T-helper 17 cell (primary cell): Measurements from ENCODE around the gene ATG16L1. TPM values are rescaled to one million over a fixed set of nuclear protein-coding genes. Genes with fewer than 3 reads are reported as not detected.

ENCODE experiments used
- ATAC-seq: fragments of 150-1000 bp; cut with Tn5 transposase; 2 replicates; pipeline ENCODE4 v1.10.0; 2021; ENCODE audit warnings: mild to moderate bottlenecking, moderate library complexity
- DNase-seq, 3 donors: peaks; one replicate each; pipeline versions ENCODE4 v3.0.0 to v3.0.0-alpha.2; 2020 to 2021
- H3K9me3 ChIP-seq: one replicate; pipeline ENCODE4 v1.7.0; 2013; ENCODE audit warnings: low read length, mild to moderate bottlenecking; ENCODE audit not compliant: control insufficient read depth, poor library complexity, severe bottlenecking
- H3K27ac Mint-ChIP-seq: one replicate; pipeline ENCODE4 v1.8.0; 2022; ENCODE audit warnings: mild to moderate bottlenecking, moderate library complexity, mixed read lengths
- H3K27me3 Mint-ChIP-seq: one replicate; pipeline ENCODE4 v1.8.0; 2022; ENCODE audit warnings: mixed read lengths
- H3K36me3 Mint-ChIP-seq: one replicate; pipeline ENCODE4 v1.8.0; 2022; ENCODE audit warnings: low read depth, mixed read lengths
- H3K4me1 Mint-ChIP-seq: one replicate; pipeline ENCODE4 v1.8.0; 2022; ENCODE audit warnings: mild to moderate bottlenecking, mixed read lengths
- H3K4me3 Mint-ChIP-seq: one replicate; pipeline ENCODE4 v1.8.0; 2022; ENCODE audit warnings: mild to moderate bottlenecking, moderate library complexity, mixed read lengths
- total RNA-seq, 4 donors: library from RNA in 2 of 4; stranded (reverse) in 2 of 4; gene quantifications; one replicate each; pipeline ENCODE4 v1.2.3 and lab custom pipeline; 2022 to 2026

The ATG16L1 gene
- total RNA-seq (100 to 1,000 TPM in 1 of 2 donors, 10 to 100 TPM in 1; 87.3 to 115 TPM), total RNA-seq (lab: John Stamatoyannopoulos, UW) (154 to 175 reads per million in 2 donors)

- Mint-ChIP-seq H3K4me1 (peaks cover 55% of the 10 kb centered on the region), H3K4me3 (peak within 1 kb of the TSS; percentile 91), H3K27me3 (no peaks in the 10 kb centered on the region), H3K27ac (peak within 1 kb of the TSS; percentile 92), H3K36me3 (peaks cover 6% of the 10 kb centered on the region)
- DNase-seq = peak; percentile 93 to 95 (median 94)
- H3K9me3 ChIP-seq = no peaks in the 10 kb centered on the region
- ATAC-seq = peak; percentile 96
Measured at GRCh38 chr2:233251306-233252116, at the start of gene ATG16L1. Gene ATG16L1 (plus strand): TSS chr2:233251673. CDS start chr2:233251828, 155 bp downstream.

GRCh38 chr2:233202531-233202944, 48.9 kb upstream of the ATG16L1 start:
- H3K4me1 Mint-ChIP-seq = peaks cover 10% of the 10 kb centered on the region
- H3K27ac Mint-ChIP-seq = peak overlapping the region; percentile 66
- no peaks in the 10 kb centered on the region for H3K9me3 ChIP-seq
- no peaks in the 10 kb centered on the region for H3K27me3 Mint-ChIP-seq
- DNase-seq (no peak), ATAC-seq (no peak)
- H3K4me3 Mint-ChIP-seq = no peak overlapping the region
- H3K36me3 Mint-ChIP-seq = peaks cover 12% of the 10 kb centered on the region

- ATAC-seq (no peak), DNase-seq (no peak)
- Mint-ChIP-seq H3K36me3 (peaks cover 10% of the 10 kb centered on the region), H3K27ac (peak overlapping the region; percentile 66), H3K27me3 (no peaks in the 10 kb centered on the region), H3K4me1 (peaks cover 9% of the 10 kb centered on the region), H3K4me3 (no peak overlapping the region)
- no peaks in the 10 kb centered on the region for H3K9me3 ChIP-seq
Measured at GRCh38 chr2:233203060-233203459, 48.4 kb upstream of the ATG16L1 start.

- ATAC-seq (no peak), DNase-seq (no peak)
- H3K9me3 ChIP-seq = no peaks in the 10 kb centered on the region
- H3K27ac Mint-ChIP-seq = peak overlapping the region; percentile 21
- peaks cover 12% of the 10 kb centered on the region for H3K4me1 Mint-ChIP-seq
- peak overlapping the region; percentile 31 for H3K4me3 Mint-ChIP-seq
- peaks cover 13% of the 10 kb centered on the region for H3K36me3 Mint-ChIP-seq
- no peaks in the 10 kb centered on the region for H3K27me3 Mint-ChIP-seq
Measured at GRCh38 chr2:233204286-233204936, 47.1 kb upstream of the ATG16L1 start.

- H3K4me1 Mint-ChIP-seq = peaks cover 19% of the 10 kb centered on the region
- peak overlapping the region; percentile 80 for H3K27ac Mint-ChIP-seq
- no peak overlapping the region for H3K4me3 Mint-ChIP-seq
- no peaks in the 10 kb centered on the region for H3K27me3 Mint-ChIP-seq
- no peak for DNase-seq
- H3K36me3 Mint-ChIP-seq = peaks cover 10% of the 10 kb centered on the region
- H3K9me3 ChIP-seq = no peaks in the 10 kb centered on the region
- peak; percentile 18 for ATAC-seq
Measured at GRCh38 chr2:233208382-233209116, 42.9 kb upstream of the ATG16L1 start.

- H3K4me3 Mint-ChIP-seq = no peak overlapping the region
- H3K36me3 Mint-ChIP-seq = peaks cover 10% of the 10 kb centered on the region
- no peaks in the 10 kb centered on the region for H3K27me3 Mint-ChIP-seq
- no peak for DNase-seq
- ATAC-seq = no peak
- H3K9me3 ChIP-seq = no peaks in the 10 kb centered on the region
- H3K27ac Mint-ChIP-seq = peak overlapping the region; percentile 80
- H3K4me1 Mint-ChIP-seq = peaks cover 15% of the 10 kb centered on the region
Measured at GRCh38 chr2:233209117-233209532, 42.3 kb upstream of the ATG16L1 start.

- H3K27ac Mint-ChIP-seq = peak overlapping the region; percentile 84
- DNase-seq (no peak), ATAC-seq (no peak)
- H3K9me3 ChIP-seq = no peaks in the 10 kb centered on the region
- peaks cover 9% of the 10 kb centered on the region for H3K36me3 Mint-ChIP-seq
- no peak overlapping the region for H3K4me3 Mint-ChIP-seq
- H3K27me3 Mint-ChIP-seq = no peaks in the 10 kb centered on the region
- H3K4me1 Mint-ChIP-seq = peaks cover 14% of the 10 kb centered on the region
Measured at GRCh38 chr2:233209533-233210171, 41.8 kb upstream of the ATG16L1 start.

GRCh38 chr2:233210281-233210680, 41.2 kb upstream of the ATG16L1 start:
- peak overlapping the region; percentile 84 for H3K27ac Mint-ChIP-seq
- H3K27me3 Mint-ChIP-seq = no peaks in the 10 kb centered on the region
- no peaks in the 10 kb centered on the region for H3K9me3 ChIP-seq
- peaks cover 8% of the 10 kb centered on the region for H3K36me3 Mint-ChIP-seq
- ATAC-seq = no peak
- DNase-seq = no peak
- H3K4me1 Mint-ChIP-seq = peaks cover 12% of the 10 kb centered on the region
- no peak overlapping the region for H3K4me3 Mint-ChIP-seq

- H3K27me3 Mint-ChIP-seq = no peaks in the 10 kb centered on the region
- H3K36me3 Mint-ChIP-seq = peaks cover 8% of the 10 kb centered on the region
- H3K4me1 Mint-ChIP-seq = peaks cover 12% of the 10 kb centered on the region
- H3K27ac Mint-ChIP-seq = peak overlapping the region; percentile 84
- ATAC-seq (no peak), DNase-seq (no peak)
- H3K4me3 Mint-ChIP-seq = no peak overlapping the region
- H3K9me3 ChIP-seq = no peaks in the 10 kb centered on the region
Measured at GRCh38 chr2:233210843-233211547, 40.5 kb upstream of the ATG16L1 start.

GRCh38 chr2:233211548-233211895, 40.0 kb upstream of the ATG16L1 start:
- H3K4me1 Mint-ChIP-seq = peaks cover 12% of the 10 kb centered on the region
- no peak for ATAC-seq
- H3K36me3 Mint-ChIP-seq = peaks cover 8% of the 10 kb centered on the region
- H3K27me3 Mint-ChIP-seq = no peaks in the 10 kb centered on the region
- H3K9me3 ChIP-seq = no peaks in the 10 kb centered on the region
- DNase-seq = no peak
- H3K4me3 Mint-ChIP-seq = no peak overlapping the region
- H3K27ac Mint-ChIP-seq = no peak overlapping the region

GRCh38 chr2:233213011-233213410, 38.5 kb upstream of the ATG16L1 start:
- no peaks in the 10 kb centered on the region for H3K9me3 ChIP-seq
- Mint-ChIP-seq H3K36me3 (peaks cover 8% of the 10 kb centered on the region), H3K4me3 (no peak overlapping the region), H3K4me1 (peaks cover 10% of the 10 kb centered on the region), H3K27ac (peak overlapping the region; percentile 54), H3K27me3 (no peaks in the 10 kb centered on the region)
- DNase-seq = no peak
- ATAC-seq = no peak

- no peak overlapping the region for H3K4me3 Mint-ChIP-seq
- H3K4me1 Mint-ChIP-seq = peaks cover 10% of the 10 kb centered on the region
- no peaks in the 10 kb centered on the region for H3K27me3 Mint-ChIP-seq
- ATAC-seq (no peak), DNase-seq (no peak)
- H3K9me3 ChIP-seq = no peaks in the 10 kb centered on the region
- H3K27ac Mint-ChIP-seq = no peak overlapping the region
- peaks cover 7% of the 10 kb centered on the region for H3K36me3 Mint-ChIP-seq
Measured at GRCh38 chr2:233213975-233214374, 37.5 kb upstream of the ATG16L1 start.
